GM18517 (cell line): ENCODE results near the gene NFIL3.

Source experiments
- ATAC-seq: cut with Tn5 transposase; IDR thresholded peaks from one replicate; pipeline ENCODE4 v1.9.1; 2021; ENCODE audit warnings: mild to moderate bottlenecking, moderate library complexity; ENCODE audit not compliant: unreplicated experiment

NFIL3 gene

GRCh38 chr9:91422758-91423711 lies 597 bp downstream of the NFIL3 start:
- peak; percentile 48 for ATAC-seq

GRCh38 chr9:91421971-91422757 lies 1.5 kb downstream of the NFIL3 start:
- no peak for ATAC-seq

- no peak for ATAC-seq
These were observed 2.4 kb downstream of the NFIL3 start for GRCh38 chr9:91421128-91421765.

GRCh38 chr9:91420501-91421127 lies 3.0 kb downstream of the NFIL3 start:
- ATAC-seq, result no peak

GRCh38 chr9:91419222-91420191 lies 4.1 kb downstream of the NFIL3 start:
- ATAC-seq, result no peak

- ATAC-seq, result no peak
These were observed 5.4 kb downstream of the NFIL3 start for GRCh38 chr9:91418215-91418610.

GRCh38 chr9:91417602-91418214 lies 5.9 kb downstream of the NFIL3 start:
- no peak for ATAC-seq

- ATAC-seq, result no peak
These were observed 7.4 kb downstream of the NFIL3 start for GRCh38 chr9:91416096-91416712.

GRCh38 chr9:91415290-91415689 lies 8.3 kb downstream of the NFIL3 start:
- ATAC-seq, result peak; percentile 92

GRCh38 chr9:91412941-91413340 lies 10.7 kb downstream of the NFIL3 start:
- ATAC-seq, result no peak

- no peak for ATAC-seq
These were observed 12.4 kb downstream of the NFIL3 start for GRCh38 chr9:91411096-91411771.

- ATAC-seq, result no peak
These were observed 13.5 kb downstream of the NFIL3 start for GRCh38 chr9:91410161-91410560.

- no peak for ATAC-seq
These were observed 15.2 kb downstream of the NFIL3 start for GRCh38 chr9:91408475-91408874.

- no peak for ATAC-seq
These were observed 15.9 kb downstream of the NFIL3 start for GRCh38 chr9:91407580-91408318.

GRCh38 chr9:91405343-91406077 lies 18.1 kb downstream of the NFIL3 start:
- no peak for ATAC-seq

GRCh38 chr9:91403665-91404543 lies 19.7 kb downstream of the NFIL3 start:
- no peak for ATAC-seq
